Effector memory CD8-positive, alpha-beta T cell (primary cell): ENCODE results near the gene ST7L.
"Not testable (repeated sequence)": the region's sequence is repeated elsewhere in the genome, so short reads cannot be mapped to it uniquely, and the experiment has no call there.

Experiments used
- ATAC-seq: fragments of 150-1000 bp; cut with Tn5 transposase; replicated peaks from 2 replicates; pipeline ENCODE4 v1.10.0; 2021; ENCODE audit warnings: mild to moderate bottlenecking, moderate library complexity
- DNase-seq, 3 experiments: peaks; one replicate each; pipeline ENCODE4 v3.0.0; 2021
- H3K27ac Mint-ChIP-seq, 2 donors: one replicate each; pipeline ENCODE4 v1.8.0; 2022; ENCODE audit warnings: mild to moderate bottlenecking in 2 of 2, mixed read lengths in 2 of 2, moderate library complexity in 2 of 2
- H3K27me3 Mint-ChIP-seq, 2 donors: one replicate each; pipeline ENCODE4 v1.8.0; 2022; ENCODE audit warnings: mixed read lengths in 2 of 2
- H3K36me3 Mint-ChIP-seq: one replicate; pipeline ENCODE4 v1.8.0; 2022; ENCODE audit warnings: mild to moderate bottlenecking, moderate library complexity, mixed read lengths; ENCODE audit not compliant: insufficient read depth
- H3K4me1 Mint-ChIP-seq, 2 donors: one replicate each; pipeline ENCODE4 v1.8.0; 2022; ENCODE audit warnings: low read depth in 2 of 2, mixed read lengths in 2 of 2
- H3K4me3 Mint-ChIP-seq, 2 donors: one replicate each; pipeline ENCODE4 v1.8.0; 2022; ENCODE audit warnings: mild to moderate bottlenecking in 2 of 2, mixed read lengths in 2 of 2, moderate library complexity in 2 of 2
- H3K9me3 Mint-ChIP-seq, 2 donors: one replicate each; pipeline ENCODE4 v1.8.0; 2022; ENCODE audit warnings: mixed read lengths in 2 of 2
- total RNA-seq, 9 experiments: gene quantifications; one replicate each; lab custom pipeline; 2026; lab: John Stamatoyannopoulos, UW

ST7L gene
- 7.1 to 43.9 (median 18.4) reads per million in 9 experiments for total RNA-seq

GRCh38 chr1:112618721-112619517 lies at the start of gene ST7L:
Gene ST7L (minus strand): TSS chr1:112619141. CDS start chr1:112619113, 28 bp downstream.
- DNase-seq = peak; percentile 54 to 61 (median 55)
- ATAC-seq = peak; percentile 44
- Mint-ChIP-seq H3K9me3 (no peaks in the 10 kb centered on the region), H3K4me1 (peaks cover 24 to 49% of the 10 kb centered on the region in 2 donors), H3K27ac (peak within 1 kb of the TSS; percentile 99 to 100), H3K36me3 (peaks cover 69% of the 10 kb centered on the region), H3K4me3 (peak within 1 kb of the TSS; percentile 95 to 99), H3K27me3 (no peaks in the 10 kb centered on the region)

- no peak for DNase-seq
- Mint-ChIP-seq H3K27me3 (no peaks in the 10 kb centered on the region), H3K27ac (peak overlapping the region; percentile 97 to 98), H3K9me3 (no peaks in the 10 kb centered on the region), H3K36me3 (peaks cover 86% of the 10 kb centered on the region), H3K4me1 (peaks cover 16 to 19% of the 10 kb centered on the region in 2 donors), H3K4me3 (no peak overlapping the region)
- ATAC-seq = no peak
Observed at GRCh38 chr1:112666946-112667345, 48.0 kb upstream of the ST7L start.

GRCh38 chr1:112665857-112666256 lies 46.9 kb upstream of the ST7L start:
- Mint-ChIP-seq H3K4me3 (no peak overlapping the region), H3K27ac (no peak overlapping the region), H3K9me3 (no peaks in the 10 kb centered on the region), H3K4me1 (peaks cover 16 to 19% of the 10 kb centered on the region in 2 donors), H3K27me3 (no peaks in the 10 kb centered on the region), H3K36me3 (peaks cover 92% of the 10 kb centered on the region)
- DNase-seq (no peak), ATAC-seq (no peak)

GRCh38 chr1:112651205-112651604 lies 32.3 kb upstream of the ST7L start:
- no peaks in the 10 kb centered on the region for H3K27me3 Mint-ChIP-seq
- ATAC-seq (no peak), DNase-seq (no peak)
- H3K4me1 Mint-ChIP-seq = peaks cover 7 to 29% of the 10 kb centered on the region in 2 donors
- H3K36me3 Mint-ChIP-seq = peaks cover 86% of the 10 kb centered on the region
- H3K27ac Mint-ChIP-seq = peak overlapping the region in 1 of 2 donors; percentile 3
- H3K4me3 Mint-ChIP-seq = no peak overlapping the region
- no peaks in the 10 kb centered on the region for H3K9me3 Mint-ChIP-seq

GRCh38 chr1:112646225-112646624 lies 27.3 kb upstream of the ST7L start:
- DNase-seq = no peak
- no peaks in the 10 kb centered on the region for H3K9me3 Mint-ChIP-seq
- H3K4me1 Mint-ChIP-seq = peaks cover 26 to 52% of the 10 kb centered on the region in 2 donors
- peak overlapping the region; percentile 63 to 86 for H3K27ac Mint-ChIP-seq
- ATAC-seq = no peak
- no peaks in the 10 kb centered on the region for H3K27me3 Mint-ChIP-seq
- peak overlapping the region; percentile 14 to 62 for H3K4me3 Mint-ChIP-seq
- peaks cover 67% of the 10 kb centered on the region for H3K36me3 Mint-ChIP-seq

- peaks cover 35% of the 10 kb centered on the region for H3K36me3 Mint-ChIP-seq
- peaks cover 25 to 50% of the 10 kb centered on the region in 2 donors for H3K4me1 Mint-ChIP-seq
- DNase-seq (no peak), ATAC-seq (no peak)
- no peaks in the 10 kb centered on the region for H3K9me3 Mint-ChIP-seq
- H3K4me3 Mint-ChIP-seq = no peak overlapping the region
- H3K27me3 Mint-ChIP-seq = no peaks in the 10 kb centered on the region
- H3K27ac Mint-ChIP-seq = peak overlapping the region in 1 of 2 donors; percentile 62
Observed at GRCh38 chr1:112643080-112643479, 24.1 kb upstream of the ST7L start.

GRCh38 chr1:112640437-112640836 lies 21.5 kb upstream of the ST7L start:
- not testable (repeated sequence) for ATAC-seq, H3K9me3 Mint-ChIP-seq, H3K27ac Mint-ChIP-seq, H3K4me3 Mint-ChIP-seq, DNase-seq, H3K27me3 Mint-ChIP-seq
- peaks cover 32 to 53% of the 10 kb centered on the region in 2 donors for H3K4me1 Mint-ChIP-seq
- H3K36me3 Mint-ChIP-seq = peaks cover 18% of the 10 kb centered on the region

GRCh38 chr1:112638110-112638428 lies 19.1 kb upstream of the ST7L start:
- H3K36me3 Mint-ChIP-seq = peaks cover 8% of the 10 kb centered on the region
- no peaks in the 10 kb centered on the region for H3K9me3 Mint-ChIP-seq
- DNase-seq (no peak), ATAC-seq (no peak)
- H3K4me3 Mint-ChIP-seq = peak overlapping the region in 1 of 2 donors; percentile 26
- peak overlapping the region; percentile 9 to 88 for H3K27ac Mint-ChIP-seq
- no peaks in the 10 kb centered on the region for H3K27me3 Mint-ChIP-seq
- peaks cover 35 to 54% of the 10 kb centered on the region in 2 donors for H3K4me1 Mint-ChIP-seq

- ATAC-seq = no peak
- Mint-ChIP-seq H3K4me3 (peak overlapping the region; percentile 29 to 62), H3K27me3 (no peaks in the 10 kb centered on the region), H3K27ac (peak overlapping the region; percentile 9 to 88), H3K36me3 (peaks cover 8% of the 10 kb centered on the region), H3K4me1 (peaks cover 36 to 56% of the 10 kb centered on the region in 2 donors), H3K9me3 (no peaks in the 10 kb centered on the region)
- DNase-seq = no peak
Observed at GRCh38 chr1:112637254-112638109, 18.5 kb upstream of the ST7L start.

GRCh38 chr1:112636597-112637253 lies 17.8 kb upstream of the ST7L start:
- Mint-ChIP-seq H3K36me3 (peaks cover 7% of the 10 kb centered on the region), H3K27ac (peak overlapping the region; percentile 9 to 88), H3K4me1 (peaks cover 41 to 56% of the 10 kb centered on the region in 2 donors), H3K9me3 (no peaks in the 10 kb centered on the region), H3K27me3 (no peaks in the 10 kb centered on the region), H3K4me3 (peak overlapping the region; percentile 29 to 62)
- ATAC-seq = peak; percentile 39
- no peak for DNase-seq

GRCh38 chr1:112636056-112636455 lies 17.1 kb upstream of the ST7L start:
- Mint-ChIP-seq H3K27ac (peak overlapping the region; percentile 88 to 91), H3K9me3 (no peaks in the 10 kb centered on the region), H3K27me3 (no peaks in the 10 kb centered on the region), H3K4me1 (peaks cover 44 to 63% of the 10 kb centered on the region in 2 donors), H3K36me3 (peaks cover 13% of the 10 kb centered on the region), H3K4me3 (peak overlapping the region; percentile 51 to 62)
- ATAC-seq = no peak
- DNase-seq = no peak

GRCh38 chr1:112634367-112634766 lies 15.4 kb upstream of the ST7L start:
- DNase-seq (no peak), ATAC-seq (no peak)
- peak overlapping the region in 1 of 2 donors; percentile 62 for H3K4me3 Mint-ChIP-seq
- peaks cover 21% of the 10 kb centered on the region for H3K36me3 Mint-ChIP-seq
- H3K9me3 Mint-ChIP-seq = no peaks in the 10 kb centered on the region
- H3K4me1 Mint-ChIP-seq = peaks cover 56 to 74% of the 10 kb centered on the region in 2 donors
- no peaks in the 10 kb centered on the region for H3K27me3 Mint-ChIP-seq
- peak overlapping the region in 1 of 2 donors; percentile 88 for H3K27ac Mint-ChIP-seq

- no peaks in the 10 kb centered on the region for H3K9me3 Mint-ChIP-seq
- no peaks in the 10 kb centered on the region for H3K27me3 Mint-ChIP-seq
- DNase-seq (no peak), ATAC-seq (no peak)
- H3K36me3 Mint-ChIP-seq = peaks cover 21% of the 10 kb centered on the region
- H3K4me1 Mint-ChIP-seq = peaks cover 61 to 77% of the 10 kb centered on the region in 2 donors
- H3K27ac Mint-ChIP-seq = peak overlapping the region in 1 of 2 donors; percentile 66
- H3K4me3 Mint-ChIP-seq = peak overlapping the region in 1 of 2 donors; percentile 14
Observed at GRCh38 chr1:112633628-112634027, 14.7 kb upstream of the ST7L start.
